Fibroblast of villous mesenchyme (primary cell): ENCODE measurements around the gene ABHD17B. TPM values are rescaled to one million over a fixed set of nuclear protein-coding genes. Genes with fewer than 3 reads are reported as not detected.
A peak's percentile ranks its signal among the peaks of the same experiment; 100 is the strongest.
"Not testable (repeated sequence)": the region's sequence is repeated elsewhere in the genome, so short reads cannot be mapped to it uniquely, and the experiment has no call there.

ENCODE experiments used
- DNase-seq: peaks from one replicate; pipeline ENCODE4 v3.0.0-alpha.2; 2010; ENCODE audit warnings: low read depth
- H3K4me3 ChIP-seq: 2 replicates; pipeline ENCODE4 v1.5.1; 2011; ENCODE audit warnings: low read depth, mild to moderate bottlenecking, low read length
- CTCF ChIP-seq: IDR thresholded peaks from 2 replicates; pipeline ENCODE4 v1.5.1; 2012; ENCODE audit warnings: low read depth, mild to moderate bottlenecking, low read length; ENCODE audit not compliant: insufficient read depth
- total RNA-seq: library from RNA; depleted of rRNA; stranded (reverse); fragments of >200 nt; gene quantifications from 2 replicates; pipeline ENCODE4 v1.2.3, GENCODE V29; 2012

ABHD17B gene
- total RNA-seq: 24.5 and 27.2 TPM in 2 replicates

- no peak for TF ChIP-seq CTCF
- peak; percentile 100 for DNase-seq
- H3K4me3 ChIP-seq: peak within 1 kb of the TSS; percentile 92
Observed at GRCh38 chr9:71911061-71911907, at the start of gene ABHD17B, which contains the start of gene C9orf85. TSS of gene ABHD17B (minus strand) at chr9:71911193. CDS start at chr9:71875080, 36,113 bp downstream. TSS of gene C9orf85 (plus strand) at chr9:71911639. CDS start at chr9:71911735, 96 bp downstream.

- no peak overlapping the region for H3K4me3 ChIP-seq
- DNase-seq: no peak
- TF ChIP-seq CTCF: no peak
Observed at GRCh38 chr9:71955300-71955915, 44.4 kb upstream of the ABHD17B start.

GRCh38 chr9:71954652-71955051 is 43.7 kb upstream of the ABHD17B start:
- H3K4me3 ChIP-seq, DNase-seq: not testable (repeated sequence)

- DNase-seq: no peak
- no peak overlapping the region for H3K4me3 ChIP-seq
- no peak for TF ChIP-seq CTCF
Observed at GRCh38 chr9:71944754-71945375, 33.9 kb upstream of the ABHD17B start.

GRCh38 chr9:71941998-71942567 is 31.1 kb upstream of the ABHD17B start:
- DNase-seq: no peak
- no peak overlapping the region for H3K4me3 ChIP-seq

GRCh38 chr9:71941060-71941568 is 30.1 kb upstream of the ABHD17B start:
- no peak for DNase-seq
- H3K4me3 ChIP-seq: no peak overlapping the region
- no peak for TF ChIP-seq CTCF

More at GRCh38 chr9:71941998-71942567, 31.1 kb upstream of the ABHD17B start:
- TF ChIP-seq CTCF: no peak
